Hematopoietic multipotent progenitor cell (in vitro differentiated cells): ENCODE results near the gene BCAP29. TPM values are rescaled to one million over a fixed set of nuclear protein-coding genes. Genes with fewer than 3 reads are reported as not detected.
"Not testable (repeated sequence)": the region's sequence is repeated elsewhere in the genome, so short reads cannot be mapped to it uniquely, and the experiment has no call there.

Experiments
- DNase-seq, 3 donors: peaks; one replicate each; pipeline ENCODE4 v3.0.0-alpha.2; 2011 to 2015; ENCODE audit warnings: low read depth in 2 of 3, low spot score in 2 of 3
- total RNA-seq: library from RNA; depleted of rRNA; stranded (reverse); fragments of >200 nt; gene quantifications from one replicate; pipeline ENCODE4 v1.2.3, GENCODE V29; 2012

The BCAP29 gene, protein sequence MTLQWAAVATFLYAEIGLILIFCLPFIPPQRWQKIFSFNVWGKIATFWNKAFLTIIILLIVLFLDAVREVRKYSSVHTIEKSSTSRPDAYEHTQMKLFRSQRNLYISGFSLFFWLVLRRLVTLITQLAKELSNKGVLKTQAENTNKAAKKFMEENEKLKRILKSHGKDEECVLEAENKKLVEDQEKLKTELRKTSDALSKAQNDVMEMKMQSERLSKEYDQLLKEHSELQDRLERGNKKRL
- 12.7 TPM for total RNA-seq

DNA sequence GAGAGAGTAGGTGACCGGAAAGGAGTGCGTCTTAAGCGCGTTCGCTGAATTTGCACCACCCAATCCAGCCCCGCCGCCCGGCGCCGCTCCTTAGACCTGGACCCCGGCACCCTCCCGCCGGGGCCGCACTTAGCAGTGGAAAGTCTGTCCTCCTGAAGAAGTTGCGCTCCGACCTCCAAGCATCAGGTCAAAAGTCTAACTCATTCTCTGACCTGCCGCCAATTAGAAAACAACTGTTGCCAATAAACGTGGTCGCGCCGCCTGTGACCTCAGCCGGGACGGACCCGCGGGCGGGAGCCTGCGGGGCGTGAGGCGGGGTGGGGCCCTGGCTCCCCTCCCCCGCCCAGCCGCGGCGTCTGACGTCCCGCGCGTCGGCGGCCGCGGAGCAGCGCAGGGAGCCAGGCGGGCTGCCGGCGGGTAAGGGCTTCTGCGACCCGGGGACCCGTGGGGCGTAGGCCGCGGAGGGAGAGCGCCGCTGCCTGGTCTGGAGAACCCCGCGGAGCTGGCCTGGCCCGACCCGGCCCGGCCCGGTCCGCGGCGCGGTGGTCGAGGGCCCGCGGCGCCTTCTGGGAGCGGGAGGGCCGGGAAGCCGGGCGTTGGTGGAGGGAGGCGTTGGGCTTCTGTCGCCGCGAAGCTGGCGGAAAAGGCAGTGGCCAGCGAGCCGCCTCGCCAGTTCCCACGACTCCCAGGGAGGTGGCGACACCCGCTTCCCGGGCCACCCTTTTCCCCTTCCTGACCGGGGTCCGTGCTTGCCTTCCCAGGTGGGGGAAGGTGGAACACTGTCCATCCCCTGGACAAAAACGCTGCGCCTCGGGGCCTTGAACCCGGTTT lies at the start of gene BCAP29:
Gene BCAP29 (plus strand): TSS at position 362 of the 831 bp plus-strand sequence. CDS start 527 bp downstream, outside the sequence.
- peak; percentile 42 to 80 (median 76) for DNase-seq

DNA sequence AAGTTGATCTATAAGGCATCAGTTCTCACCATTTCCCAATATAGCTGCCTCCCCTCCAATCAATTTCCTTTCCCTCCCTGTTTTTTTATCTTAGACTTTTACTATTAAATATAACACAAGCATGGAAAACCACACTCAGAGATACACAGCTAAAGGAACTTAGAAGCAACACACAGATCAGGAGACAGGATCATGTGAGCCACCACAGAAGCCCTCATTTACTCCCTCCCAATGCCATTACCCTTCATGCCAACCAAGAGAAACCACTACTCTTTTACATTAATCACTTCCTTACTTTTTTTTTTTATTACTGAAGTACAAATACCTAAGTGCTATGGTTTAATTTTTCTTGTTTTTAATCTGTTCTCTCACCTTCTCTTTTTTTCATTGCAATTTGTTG lies 49.3 kb upstream of the BCAP29 start:
- peak in 2 of 3 donors; percentile 7 to 40 for DNase-seq

DNA sequence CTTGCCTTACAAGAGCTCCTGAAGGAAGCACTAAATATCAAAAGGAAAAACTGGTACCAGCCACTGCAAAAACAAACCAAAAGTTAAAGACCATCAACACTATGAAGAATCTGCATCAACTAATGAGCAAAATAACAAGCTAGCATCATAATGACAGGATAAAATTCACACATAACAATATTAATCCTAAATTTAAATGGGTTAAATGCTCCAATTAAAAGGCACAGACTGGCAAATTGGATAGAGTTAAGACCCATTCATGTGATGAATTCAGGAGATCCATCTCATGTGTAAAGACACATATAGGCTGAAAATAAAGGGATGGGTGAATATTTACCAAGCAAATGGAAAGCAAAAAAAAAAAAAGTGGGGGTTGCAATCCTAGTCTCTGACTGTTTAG lies 45.9 kb upstream of the BCAP29 start:
- no peak for DNase-seq

DNA sequence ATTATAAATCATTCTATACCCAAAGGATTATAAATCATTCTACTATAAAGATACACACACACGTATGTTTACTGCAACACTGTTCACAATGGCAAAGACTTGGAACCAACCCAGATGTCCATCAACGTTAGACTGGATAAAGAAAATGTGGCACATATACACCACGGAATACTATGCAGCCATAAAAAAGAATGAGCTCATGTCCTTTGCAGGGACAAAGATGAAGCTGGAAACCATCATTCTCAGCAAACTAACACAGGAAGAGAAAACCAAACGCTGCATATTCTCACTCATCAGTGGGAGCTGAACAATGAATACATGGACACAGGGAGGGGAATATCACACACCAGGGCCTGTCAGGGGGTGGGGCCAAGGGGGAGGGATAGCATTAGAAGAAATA lies 42.8 kb upstream of the BCAP29 start:
- not testable (repeated sequence) for DNase-seq

DNA sequence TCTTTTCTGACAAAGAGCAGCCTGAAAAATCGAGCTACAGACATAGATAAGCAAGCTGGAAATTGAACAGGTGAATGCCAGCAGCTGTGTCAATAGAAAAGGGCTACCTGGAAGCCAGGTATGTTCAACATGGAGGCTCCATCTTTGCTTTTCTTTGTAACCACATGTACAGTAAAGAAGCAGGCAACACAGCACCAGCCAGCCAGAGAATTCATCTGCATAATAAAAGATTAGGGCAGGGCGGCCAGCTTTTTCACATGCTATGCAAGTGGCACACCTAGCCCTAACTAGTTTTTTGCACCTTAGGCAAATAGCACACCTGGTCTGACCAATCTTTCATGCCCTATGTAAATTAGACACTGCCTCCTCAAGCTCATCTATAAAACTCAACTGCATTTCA lies 42.0 kb upstream of the BCAP29 start:
- no peak for DNase-seq

DNA sequence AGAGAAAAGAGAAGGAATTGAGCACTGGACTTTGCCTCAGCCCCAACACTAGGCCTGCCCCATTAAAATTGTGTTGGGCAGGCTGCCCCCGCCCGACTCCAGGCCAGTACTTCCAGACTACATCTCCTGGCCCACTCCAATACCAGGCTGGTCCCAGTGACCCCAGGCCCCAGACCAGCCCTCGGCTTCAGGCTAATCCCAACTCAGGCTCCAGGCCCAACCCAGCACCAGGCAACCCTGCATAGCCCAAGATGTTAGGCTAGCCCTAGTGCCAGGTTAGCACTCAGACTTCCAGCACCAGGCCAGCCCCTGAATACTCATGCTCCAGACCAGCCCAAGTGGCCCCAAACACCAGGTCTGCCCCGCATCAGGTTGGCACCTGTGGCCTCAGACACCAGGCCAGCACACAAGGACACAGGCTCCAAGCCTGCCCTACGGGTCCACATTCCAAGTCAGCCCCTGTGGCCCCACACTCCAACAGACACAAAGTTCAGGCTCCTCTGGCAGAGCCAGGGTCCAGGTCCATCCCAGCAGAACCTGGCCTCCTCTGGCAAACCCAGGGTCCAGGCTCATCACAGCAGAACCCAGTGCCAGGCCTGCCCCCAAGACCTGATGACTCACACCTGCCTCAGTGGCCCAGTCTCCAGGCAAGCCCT lies 36.6 kb upstream of the BCAP29 start:
- DNase-seq: no peak

DNA sequence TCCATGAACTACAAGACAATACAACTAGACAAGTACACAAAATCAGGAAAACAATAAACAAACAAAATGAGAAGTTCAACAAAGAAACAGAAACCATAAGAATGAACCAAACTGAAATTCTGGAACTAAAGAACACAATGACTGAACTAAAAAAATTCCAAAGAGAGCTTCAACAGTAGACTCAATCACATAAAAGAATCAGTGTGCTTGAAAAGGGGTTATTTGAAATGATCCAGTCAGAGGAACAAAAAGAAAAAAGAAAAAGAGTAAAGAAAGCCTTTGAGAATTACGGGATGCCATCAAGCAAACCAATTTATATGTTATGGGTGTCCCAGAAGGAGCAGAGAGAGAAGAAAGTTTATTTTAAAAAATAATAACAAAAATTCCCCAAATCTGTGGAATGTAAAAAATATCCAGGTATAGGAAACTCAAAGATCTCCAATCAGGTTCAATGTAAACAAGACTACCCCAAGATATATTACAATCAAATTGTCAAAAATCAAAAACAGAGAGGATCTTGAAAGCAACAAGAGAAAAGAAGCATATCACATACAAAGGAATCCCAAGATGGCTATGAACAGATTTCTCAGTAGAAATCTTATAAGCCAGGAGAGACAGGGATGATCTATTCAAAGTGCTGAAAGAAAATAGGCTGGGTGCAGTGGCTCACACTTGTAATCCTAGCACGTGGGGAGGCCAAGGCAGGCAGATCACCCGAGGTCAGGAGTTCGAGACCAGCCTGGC lies 35.0 kb upstream of the BCAP29 start:
- DNase-seq: no peak

DNA sequence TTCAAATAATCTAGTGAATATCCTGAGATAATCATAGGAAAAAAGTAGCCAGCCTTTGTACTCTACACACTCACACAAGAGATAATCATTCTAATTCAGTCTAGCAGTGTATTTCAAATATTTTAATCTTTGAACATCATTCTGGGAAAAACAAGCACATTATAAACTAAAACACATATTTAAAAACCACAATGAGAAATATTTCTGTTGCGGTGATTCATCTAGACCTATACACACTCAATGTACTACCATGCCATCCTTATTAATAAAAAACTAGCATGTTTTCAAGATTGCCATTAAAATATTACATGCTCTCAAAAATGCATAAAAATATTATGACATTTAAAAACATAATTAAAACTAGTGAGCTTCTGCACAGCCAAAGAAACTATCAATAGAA lies 28.1 kb upstream of the BCAP29 start:
- DNase-seq: no peak

DNA sequence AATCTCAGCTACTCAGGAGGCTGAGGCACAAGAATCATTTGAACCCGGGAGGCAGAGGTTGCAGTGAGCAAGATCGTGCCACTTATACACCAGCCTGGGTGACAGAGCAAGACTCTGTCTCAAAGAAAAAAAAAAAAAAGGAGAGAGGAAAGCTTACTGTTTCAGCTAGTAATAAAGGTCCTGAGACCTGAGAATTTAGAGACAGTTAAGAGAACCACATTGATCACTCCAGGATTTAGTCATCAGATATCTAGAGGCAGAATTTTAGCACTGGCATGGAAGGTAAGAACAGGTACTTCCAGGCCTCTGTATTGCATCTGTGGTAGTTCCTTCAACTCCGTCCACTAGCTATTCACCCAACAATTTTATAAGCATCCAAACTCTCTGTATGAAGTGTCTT lies 24.2 kb upstream of the BCAP29 start:
- no peak for DNase-seq

DNA sequence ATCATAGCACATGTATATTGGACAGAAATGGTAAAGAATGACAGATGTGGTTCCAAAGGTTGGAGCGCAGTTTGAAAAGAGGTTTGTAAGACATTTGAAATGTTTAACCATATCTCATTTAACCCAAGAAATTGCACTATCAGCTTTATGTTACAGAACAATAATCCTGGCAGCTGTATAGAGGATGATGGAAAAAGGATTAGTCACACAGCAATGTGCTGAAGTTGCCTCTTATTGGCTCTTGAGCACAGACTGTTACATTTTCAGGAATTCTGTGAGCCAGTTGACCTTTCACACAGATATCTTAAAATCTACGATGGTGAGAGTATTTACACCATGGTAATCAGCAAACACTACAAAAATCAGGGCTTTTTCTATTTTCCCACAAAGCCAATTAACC lies 20.2 kb upstream of the BCAP29 start:
- DNase-seq: no peak

DNA sequence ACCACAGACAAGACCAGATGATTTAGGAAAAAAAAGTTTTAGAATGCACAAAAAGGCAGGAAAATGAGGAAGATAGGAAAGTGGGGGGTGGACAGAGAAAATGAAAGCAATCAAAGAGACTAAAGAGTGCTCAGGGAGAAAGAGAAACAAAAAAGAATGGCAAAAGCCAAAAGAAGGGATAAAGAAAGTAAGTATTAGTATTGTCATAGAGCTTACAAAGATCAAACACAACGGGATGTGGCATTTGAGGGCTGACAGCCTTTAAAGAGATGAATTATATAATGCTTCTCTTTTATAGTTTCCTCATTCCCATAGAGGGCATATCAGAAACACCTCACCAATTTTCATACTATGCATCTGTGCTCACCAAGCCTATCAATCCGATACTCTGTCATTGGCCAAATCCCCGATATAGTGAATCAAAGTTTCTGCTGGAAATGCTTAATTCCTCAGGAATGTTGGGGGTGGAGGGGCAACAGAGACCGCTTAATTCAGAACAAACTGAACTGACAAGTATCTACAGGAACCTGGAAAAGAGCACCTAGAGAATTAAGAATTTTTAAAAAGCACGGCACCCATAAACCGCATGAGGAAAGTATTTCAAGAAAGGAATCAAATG lies 19.0 kb upstream of the BCAP29 start:
- peak; percentile 10 to 70 (median 50) for DNase-seq

DNA sequence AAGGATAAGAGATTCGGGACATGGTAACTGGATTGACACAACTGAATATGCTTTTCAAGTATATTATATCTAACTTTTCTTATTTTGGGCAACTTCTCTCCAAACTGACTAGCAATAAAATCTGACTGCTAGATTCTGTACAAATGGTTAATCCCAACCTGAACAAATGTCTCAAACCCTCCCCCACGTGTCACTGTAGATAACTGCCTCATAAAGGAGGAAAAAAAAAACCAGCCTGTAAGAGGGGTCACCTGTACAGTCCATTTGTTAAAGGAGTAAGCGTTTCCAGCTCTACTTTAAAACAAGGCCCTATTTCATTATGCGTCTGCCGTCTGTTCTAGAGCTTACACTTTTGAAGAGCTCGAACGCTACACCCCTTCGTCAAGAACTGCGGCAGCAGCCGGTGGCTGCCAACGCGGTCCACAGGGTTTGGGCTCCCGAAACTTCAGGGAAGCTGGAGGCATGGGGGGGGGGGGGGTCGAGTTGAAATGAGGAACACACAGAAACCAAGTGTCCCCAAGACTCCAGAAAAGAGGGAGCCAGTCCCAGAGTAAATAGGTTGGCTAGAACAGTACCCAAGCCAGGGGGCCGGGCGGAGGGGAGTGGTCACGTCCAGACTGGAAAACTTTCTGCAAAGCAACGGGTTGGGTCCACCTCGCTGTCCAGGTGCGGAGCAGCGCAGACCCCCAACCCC lies 16.8 kb upstream of the BCAP29 start:
- peak; percentile 13 to 72 (median 67) for DNase-seq

DNA sequence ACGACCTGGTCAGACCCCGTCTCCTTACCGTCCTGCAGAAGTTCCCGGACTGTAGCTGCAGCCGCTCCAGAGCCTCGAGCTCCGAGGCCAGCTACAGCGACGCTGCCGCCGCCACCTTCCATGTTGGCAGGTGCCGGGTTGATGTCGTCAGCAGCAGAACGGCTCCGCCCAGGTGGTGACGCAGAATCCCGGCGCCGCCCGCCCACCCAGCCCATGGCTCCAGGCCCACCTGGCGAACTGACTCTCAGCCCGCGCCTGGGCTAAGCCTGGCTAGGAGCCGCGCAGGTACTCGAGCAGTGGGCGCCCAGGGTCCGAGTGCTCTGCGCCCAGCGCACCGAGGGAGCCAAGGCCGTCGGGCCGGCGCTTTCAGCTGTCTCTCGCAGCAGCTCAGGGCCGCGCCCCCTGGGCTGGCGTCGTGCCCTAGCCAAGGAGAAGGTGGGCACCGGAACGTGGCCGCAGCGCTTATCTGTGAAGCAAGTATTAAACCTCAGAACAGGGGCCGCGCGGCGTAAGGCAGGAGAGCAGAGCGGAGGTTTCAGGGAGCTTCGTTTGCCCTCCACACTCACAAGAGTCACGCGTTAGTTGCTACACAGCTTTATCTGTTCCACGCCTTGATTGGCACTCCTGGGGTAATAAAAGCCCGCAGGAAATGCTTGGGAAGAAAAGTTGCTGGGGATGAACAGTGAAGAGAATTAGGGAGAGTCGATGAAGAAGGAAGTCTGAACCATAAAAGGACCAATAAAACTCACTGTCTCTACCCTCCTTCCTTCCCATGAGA lies 16.1 kb upstream of the BCAP29 start, which contains the start of the genes COG5 and DUS4L:
Gene COG5 (minus strand): TSS at position 146 of the 778 bp plus-strand sequence. CDS start 24 bp downstream, at position 122.
Gene DUS4L (plus strand): TSS at position 197 of the 778 bp plus-strand sequence. CDS start 3,100 bp downstream, outside the sequence.
- peak; percentile 82 to 85 (median 84) for DNase-seq

DNA sequence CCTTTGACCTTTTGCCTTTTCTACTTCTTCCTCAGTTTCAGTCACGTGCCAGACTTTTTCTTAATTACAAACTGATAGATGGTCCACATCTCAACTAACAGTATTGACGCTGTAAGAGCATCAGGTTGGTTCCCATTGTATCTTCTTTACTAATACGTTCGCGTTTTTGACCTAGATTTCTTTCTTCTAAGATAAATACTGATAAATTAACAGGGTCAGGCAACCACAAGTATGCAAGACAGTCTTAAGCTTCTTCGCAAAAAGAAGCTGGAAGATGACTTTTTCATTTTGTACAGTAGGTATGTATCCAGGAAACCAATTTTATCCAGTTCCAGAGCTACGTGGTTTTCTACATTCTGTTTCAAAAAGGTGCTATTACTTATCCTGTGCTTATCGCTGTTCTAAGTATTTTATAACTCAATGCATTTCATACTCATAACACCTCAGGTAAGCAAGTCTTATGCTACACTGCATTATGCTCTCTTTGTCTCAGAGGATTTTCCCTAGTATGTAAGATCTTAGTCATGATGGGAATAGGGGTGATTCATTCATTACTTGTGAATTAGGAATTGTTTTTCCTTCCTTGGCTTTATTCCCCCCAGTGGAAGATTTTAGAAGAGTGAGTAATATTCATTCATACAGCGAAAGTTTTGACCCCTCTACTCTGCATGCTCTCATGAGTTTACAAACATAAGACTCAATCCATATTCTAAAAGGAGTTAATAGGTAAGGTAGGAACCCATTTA lies 15.3 kb upstream of the BCAP29 start:
- DNase-seq: no peak

DNA sequence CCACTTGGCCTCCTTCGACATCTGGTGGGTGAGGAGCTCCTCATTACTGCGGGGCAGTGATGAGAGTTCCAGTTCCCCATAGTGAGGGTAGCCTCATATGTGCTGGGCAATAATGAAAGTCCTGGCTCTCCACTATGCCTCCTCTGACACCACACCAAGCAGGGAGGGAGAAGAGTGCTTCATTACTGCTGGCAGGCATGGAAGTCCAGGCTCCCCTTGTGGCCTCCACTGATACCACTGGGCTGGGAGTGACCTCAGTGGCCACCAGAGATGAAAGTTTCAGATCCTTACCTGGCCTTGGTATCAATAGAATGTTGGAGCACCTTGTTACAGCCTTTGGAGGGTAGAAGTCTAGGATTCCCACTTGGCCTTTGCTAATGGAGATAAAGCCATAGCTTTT lies 9.7 kb upstream of the BCAP29 start:
- DNase-seq: no peak

DNA sequence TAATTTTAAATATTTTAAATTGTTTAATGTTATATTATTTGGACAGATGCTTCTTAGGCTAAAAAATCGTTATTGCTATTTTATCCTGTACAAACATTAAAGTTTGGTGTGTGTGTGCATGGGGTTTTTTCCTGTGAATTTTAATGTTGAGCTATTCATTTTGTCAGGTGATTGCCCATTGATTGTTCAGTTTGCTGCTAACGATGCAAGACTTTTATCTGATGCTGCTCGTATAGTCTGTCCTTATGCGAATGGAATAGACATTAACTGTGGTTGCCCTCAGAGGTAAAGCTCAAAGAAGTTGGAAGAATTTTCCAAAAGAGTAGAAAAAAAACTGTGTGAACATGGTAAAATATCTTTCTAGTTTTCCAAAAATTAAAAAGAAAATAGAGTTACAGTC lies 6.5 kb upstream of the BCAP29 start:
- no peak for DNase-seq

DNA sequence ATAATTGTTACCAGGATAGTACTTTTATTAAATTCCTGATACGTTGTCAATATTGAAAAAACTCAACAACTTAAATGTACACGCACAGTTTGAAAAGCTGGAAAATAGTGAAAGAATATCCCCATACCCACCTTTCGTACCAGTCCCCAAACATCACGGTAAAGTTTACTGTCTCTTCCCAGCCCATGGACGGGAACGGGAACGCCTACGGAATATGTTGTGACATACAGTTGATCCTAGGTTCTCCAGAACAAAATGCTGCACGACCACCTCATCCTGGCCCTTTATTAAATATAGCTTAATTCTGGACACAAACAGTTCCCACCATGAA lies 527 bp upstream of the BCAP29 start:
- no peak for DNase-seq

DNA sequence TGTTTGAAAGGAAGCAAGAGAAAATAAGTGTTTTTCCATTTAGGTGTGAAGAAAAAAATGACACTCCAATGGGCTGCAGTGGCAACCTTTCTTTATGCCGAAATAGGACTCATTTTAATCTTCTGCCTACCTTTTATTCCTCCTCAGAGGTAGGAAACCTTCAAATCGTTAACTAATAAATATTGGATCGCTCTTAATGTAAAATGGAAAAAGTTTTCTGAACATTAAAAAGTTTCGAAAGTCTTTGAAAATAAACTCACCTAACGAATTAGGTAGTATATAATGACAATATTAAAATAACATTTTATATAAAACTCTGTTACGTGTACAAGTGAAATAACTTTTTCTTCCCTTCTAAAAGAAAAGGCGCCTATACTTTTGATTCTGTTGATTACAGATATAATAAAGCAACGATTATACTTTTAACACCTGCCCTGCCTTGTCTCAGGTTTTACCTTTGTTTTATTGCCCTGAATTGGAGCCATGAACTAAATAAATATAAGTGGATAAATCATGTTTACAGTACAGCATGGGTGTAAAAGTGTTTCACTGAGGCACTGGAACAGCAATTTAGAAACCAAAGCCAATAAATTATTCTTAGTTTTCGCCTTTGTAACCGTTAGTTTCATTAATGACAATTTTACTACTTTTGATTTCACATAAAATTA lies 804 bp downstream of the BCAP29 start:
- no peak for DNase-seq
